CD14-positive monocyte (primary cell): Measurements from ENCODE around the gene WTIP. TPM values are rescaled to one million over a fixed set of nuclear protein-coding genes. Genes with fewer than 3 reads are reported as not detected.

Experiments
- DNase-seq, 3 donors: peaks; one replicate each; pipeline ENCODE4 v3.0.0-alpha.2; 2011 to 2022
- H2AFZ ChIP-seq: 2 replicates; pipeline ENCODE4 v1.6.0; 2012; ENCODE audit warnings: mild to moderate bottlenecking, low read depth, low read length, inconsistent platforms; ENCODE audit not compliant: insufficient read depth, poor library complexity, severe bottlenecking
- H3K27ac ChIP-seq, 2 donors: 1 replicate in 1 of 2; 2 replicates in 1 of 2; pipeline ENCODE4 v1.5.1; 2012 to 2013; ENCODE audit warnings: low read length in 2 of 2, control low read depth in 1 of 2, inconsistent platforms in 1 of 2, low read depth in 1 of 2, mild to moderate bottlenecking in 1 of 2
- H3K27me3 ChIP-seq, 2 donors: one replicate each; pipeline versions ENCODE4 v1.6.0 to v1.6.1; 2011 to 2013; ENCODE audit warnings: low read length in 2 of 2; ENCODE audit not compliant: control insufficient read depth in 2 of 2, insufficient read depth in 2 of 2
- H3K36me3 ChIP-seq, 2 donors: replicated peaks in 1 of 2; 1 replicate in 1 of 2; 2 replicates in 1 of 2; pipeline versions ENCODE4 v1.5.1 to v1.6.1; 2012 to 2013; ENCODE audit warnings: low read length in 2 of 2, control low read depth in 1 of 2, inconsistent platforms in 1 of 2, mild to moderate bottlenecking in 1 of 2; ENCODE audit not compliant: insufficient read depth in 2 of 2, control insufficient read depth in 1 of 2
- H3K4me1 ChIP-seq, 2 donors: 1 replicate in 1 of 2; 2 replicates in 1 of 2; pipeline versions ENCODE4 v1.5.1 to v1.6.1; 2012 to 2013; ENCODE audit warnings: low read length in 2 of 2, control low read depth in 1 of 2, inconsistent platforms in 1 of 2, mild to moderate bottlenecking in 1 of 2, moderate library complexity in 1 of 2; ENCODE audit not compliant: insufficient read depth in 2 of 2, control insufficient read depth in 1 of 2
- H3K4me2 ChIP-seq: replicated peaks from 2 replicates; pipeline ENCODE3; 2012; ENCODE audit warnings: low read length, moderate library complexity, mild to moderate bottlenecking; ENCODE audit not compliant: poor library complexity, severe bottlenecking; ENCODE audit errors: extremely low read depth
- H3K4me3 ChIP-seq, 3 experiments: fragments of 200-600 bp in 1 of 3; sonication (generic) in 1 of 3; replicated peaks in 1 of 3; 1 replicate in 2 of 3; 2 replicates in 1 of 3; pipeline ENCODE4 v1.5.1; 2011 to 2013; ENCODE audit warnings: low read length in 3 of 3, mild to moderate bottlenecking in 3 of 3, control low read depth in 2 of 3, low read depth in 2 of 3, inconsistent platforms in 1 of 3, moderate library complexity in 1 of 3
- H3K79me2 ChIP-seq: 2 replicates; pipeline ENCODE4 v1.6.0; 2012; ENCODE audit warnings: mild to moderate bottlenecking, control low read depth, inconsistent platforms, low read length, moderate library complexity; ENCODE audit not compliant: insufficient read depth
- H3K9ac ChIP-seq: 2 replicates; pipeline ENCODE4 v1.6.0; 2017; ENCODE audit warnings: low read length, mild to moderate bottlenecking; ENCODE audit not compliant: insufficient read depth, poor library complexity, severe bottlenecking
- H3K9me3 ChIP-seq, 2 donors: replicated peaks in 1 of 2; 1 replicate in 1 of 2; 2 replicates in 1 of 2; pipeline versions ENCODE4 v1.5.1 to v1.6.1; 2012 to 2013; ENCODE audit warnings: low read length in 2 of 2, control low read depth in 1 of 2; ENCODE audit not compliant: control insufficient read depth in 1 of 2, insufficient read depth in 1 of 2
- H4K20me1 ChIP-seq: 2 replicates; pipeline ENCODE4 v1.6.0; 2012; ENCODE audit warnings: mild to moderate bottlenecking, low read length, control low read depth, moderate library complexity; ENCODE audit not compliant: insufficient read depth
- H3K27ac Mint-ChIP-seq, 7 donors: one replicate each; pipeline ENCODE4 v1.8.0; 2020; ENCODE audit warnings: mild to moderate bottlenecking in 7 of 7, mixed read lengths in 7 of 7, moderate library complexity in 6 of 7, inconsistent platforms in 2 of 7
- H3K27me3 Mint-ChIP-seq, 3 donors: one replicate each; pipeline ENCODE4 v1.8.0; 2021 to 2022; ENCODE audit warnings: low read depth in 3 of 3, mild to moderate bottlenecking in 3 of 3, mixed read lengths in 3 of 3, moderate library complexity in 3 of 3, inconsistent platforms in 1 of 3
- H3K36me3 Mint-ChIP-seq, 2 donors: one replicate each; pipeline ENCODE4 v1.8.0; 2020; ENCODE audit warnings: mixed read lengths in 2 of 2, inconsistent platforms in 1 of 2, mild to moderate bottlenecking in 1 of 2
- H3K4me1 Mint-ChIP-seq: one replicate; pipeline ENCODE4 v1.8.0; 2020; ENCODE audit warnings: mild to moderate bottlenecking, mixed read lengths
- H3K4me3 Mint-ChIP-seq, 2 donors: one replicate each; pipeline ENCODE4 v1.8.0; 2020; ENCODE audit warnings: mild to moderate bottlenecking in 2 of 2, mixed read lengths in 2 of 2, moderate library complexity in 1 of 2
- H3K9me3 Mint-ChIP-seq, 7 donors: one replicate each; pipeline ENCODE4 v1.8.0; 2020 to 2022; ENCODE audit warnings: mixed read lengths in 7 of 7, mild to moderate bottlenecking in 6 of 7, moderate library complexity in 6 of 7, inconsistent platforms in 2 of 7
- CTCF ChIP-seq: fragments of 200-600 bp; IDR thresholded peaks from one replicate; pipeline ENCODE4 v1.8.0; 2022; ENCODE audit warnings: antibody characterized with exemption, mild to moderate bottlenecking
- WGBS: methylation state at CpG from one replicate; pipeline ENCODE4 v1.1.5; 2013; ENCODE audit warnings: missing lambda C conversion rate; ENCODE audit not compliant: insufficient coverage; 5-methylcytosine and 5-hydroxymethylcytosine counted together
- intact Hi-C, 2 donors: fragments of 100-400 bp; cut with micrococcal nuclease; formaldehyde crosslinking; loops; one replicate each; pipeline versions ENCODE4 v1.15.0 to v1.15.1; 2023
- polyA plus RNA-seq, 3 donors: library from polyadenylated mRNA; depleted of rRNA in 1 of 3; unstranded in 2 of 3; stranded (reverse) in 1 of 3; fragments of 300-500 nt in 2 of 3; fragments of >200 nt in 1 of 3; fragmentation: Illumina TruSeq in 2 of 3; gene quantifications; 1 replicate in 2 of 3; 2 replicates in 1 of 3; pipeline ENCODE4 v1.2.3, GENCODE V29; 2012 to 2021

Gene WTIP
- polyA plus RNA-seq, 3 donors, result 0.11 TPM; not detected in 2

- Mint-ChIP-seq H3K9me3 (peaks cover 0 to 21% (median 0%) of the 10 kb centered on the region in 7 donors), H3K27ac (no peak overlapping the region), H3K4me3 (no peak overlapping the region), H3K36me3 (no peaks in the 10 kb centered on the region), H3K4me1 (peaks cover 3% of the 10 kb centered on the region), H3K27me3 (peaks cover 53 to 78% (median 58%) of the 10 kb centered on the region in 3 donors)
- H3K9ac ChIP-seq, result no peak overlapping the region
- no peak overlapping the region for H2AFZ ChIP-seq
- WGBS, result under 1% methylated on average over 84 of the region's 84 CpGs
- no peaks in the 10 kb centered on the region for H3K79me2 ChIP-seq
- DNase-seq, result no peak
- no peak overlapping the region for H3K4me3 ChIP-seq
- H4K20me1 ChIP-seq, result no peaks in the 10 kb centered on the region
- no peak for TF ChIP-seq CTCF
- H3K27me3 ChIP-seq, result peaks cover 24 to 56% of the 10 kb centered on the region in 2 donors
- no peak overlapping the region for H3K27ac ChIP-seq
- no peaks in the 10 kb centered on the region for H3K4me1 ChIP-seq
- no peak overlapping the region for H3K4me2 ChIP-seq
- H3K36me3 ChIP-seq, result no peaks in the 10 kb centered on the region
- peaks cover 0 to 11% of the 10 kb centered on the region in 2 donors for H3K9me3 ChIP-seq
- intact Hi-C loops, result no loop called here
Observed at GRCh38 chr19:34481861-34482379, 362 bp downstream of the WTIP start.

DNA sequence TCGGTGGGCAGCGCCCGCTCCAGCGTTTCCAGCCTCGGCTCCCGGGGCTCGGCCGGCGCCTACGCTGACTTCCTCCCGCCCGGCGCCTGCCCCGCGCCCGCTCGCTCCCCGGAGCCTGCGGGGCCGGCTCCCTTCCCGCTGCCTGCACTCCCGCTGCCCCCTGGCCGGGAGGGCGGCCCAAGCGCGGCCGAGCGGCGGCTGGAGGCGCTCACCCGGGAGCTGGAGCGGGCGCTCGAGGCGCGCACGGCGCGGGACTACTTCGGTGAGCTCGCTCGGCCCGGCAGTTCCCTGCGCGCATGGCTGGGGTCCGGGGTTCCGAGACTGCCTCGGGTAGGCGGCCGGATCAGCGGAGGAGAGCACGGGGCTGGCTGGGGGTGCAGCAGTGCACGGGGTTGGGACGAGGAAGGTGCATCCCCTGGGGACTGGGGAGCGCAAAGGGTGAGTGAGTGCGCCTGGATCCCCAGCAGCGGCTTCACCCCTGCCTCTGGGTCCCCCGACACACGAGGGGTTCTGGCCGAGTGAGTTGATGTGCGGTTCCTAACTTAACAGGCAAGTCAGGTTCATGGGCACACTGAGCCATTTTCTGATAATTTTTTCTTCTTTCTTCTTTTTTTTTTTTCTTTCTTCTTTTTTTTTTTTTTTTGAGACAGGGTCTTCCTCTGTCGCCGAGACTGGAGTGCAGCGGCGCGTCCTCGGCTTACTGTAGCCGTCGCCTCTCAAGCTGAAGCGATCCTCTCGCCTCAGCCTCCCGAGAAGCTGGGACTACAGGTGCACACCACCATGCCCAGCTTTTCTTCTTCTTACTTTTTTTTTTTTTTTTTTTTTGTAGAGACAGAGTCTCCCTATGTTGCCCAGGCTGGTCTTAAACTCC, 1.1 kb downstream of the WTIP start:
- Mint-ChIP-seq H3K27ac (no peak overlapping the region), H3K36me3 (no peaks in the 10 kb centered on the region), H3K27me3 (peaks cover 53 to 77% (median 57%) of the 10 kb centered on the region in 3 donors), H3K4me1 (peaks cover 3% of the 10 kb centered on the region), H3K4me3 (peak overlapping the region in 1 of 2 donors; percentile 85), H3K9me3 (peaks cover 0 to 19% (median 0%) of the 10 kb centered on the region in 7 donors)
- intact Hi-C loops, result no loop called here
- Histone ChIP-seq H3K4me1 (no peaks in the 10 kb centered on the region), H3K4me2 (no peak overlapping the region), H3K27me3 (peaks cover 24 to 56% of the 10 kb centered on the region in 2 donors), H3K9ac (no peak overlapping the region), H3K4me3 (no peak overlapping the region), H3K9me3 (peaks cover 0 to 11% of the 10 kb centered on the region in 2 donors), H4K20me1 (no peaks in the 10 kb centered on the region), H3K79me2 (no peaks in the 10 kb centered on the region), H2AFZ (no peak overlapping the region), H3K27ac (no peak overlapping the region), H3K36me3 (no peaks in the 10 kb centered on the region)
- no peak for TF ChIP-seq CTCF
- DNase-seq, result no peak
- 1% methylated on average over 57 of the region's 72 CpGs for WGBS
